HG03521 (cell line): ENCODE measurements around the gene ABCA4.

Experiments
- ATAC-seq: cut with Tn5 transposase; IDR thresholded peaks from one replicate; pipeline ENCODE4 v1.9.1; 2021; ENCODE audit warnings: mild to moderate bottlenecking, moderate library complexity; ENCODE audit not compliant: unreplicated experiment

The ABCA4 gene

DNA sequence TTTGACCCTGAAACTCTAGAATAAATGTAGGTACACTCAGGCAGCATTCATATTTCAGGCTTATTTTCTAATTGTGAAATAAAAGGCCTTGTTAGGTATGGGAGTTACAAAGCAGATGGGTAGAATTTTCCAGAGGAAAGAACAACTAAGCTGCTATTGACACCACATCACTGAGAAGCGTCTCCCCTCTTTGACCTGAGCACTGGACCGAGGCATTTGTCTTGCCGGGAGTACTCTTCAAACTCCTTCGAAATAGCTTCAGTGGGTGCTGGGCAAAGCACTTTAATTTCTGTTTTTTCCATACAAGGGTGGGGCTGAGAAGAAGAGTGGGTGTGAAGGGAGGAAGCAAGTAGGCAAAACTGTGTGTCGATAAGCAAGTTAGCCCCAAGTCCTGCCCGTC, 36.4 kb downstream of the ABCA4 start:
- no peak for ATAC-seq

DNA sequence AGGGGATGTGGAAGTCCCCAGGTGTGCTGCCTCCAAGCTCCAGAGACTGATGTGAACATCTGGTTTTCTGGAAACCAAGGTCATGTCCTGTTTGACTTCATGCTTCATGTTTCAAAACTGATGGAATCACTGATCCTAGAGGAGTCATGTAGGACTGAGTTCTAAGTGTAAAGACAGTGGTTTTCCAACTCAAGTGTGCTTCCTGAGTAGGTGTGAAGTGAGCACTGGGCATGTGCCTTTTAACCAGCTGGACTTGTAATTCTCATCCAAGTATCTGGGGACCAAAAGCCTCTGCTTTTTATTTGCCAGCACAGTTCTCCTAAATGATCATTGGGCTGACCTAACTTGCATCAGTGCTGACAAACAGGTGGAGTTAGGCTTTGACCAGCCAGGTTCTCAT, 36.9 kb downstream of the ABCA4 start:
- no peak for ATAC-seq

DNA sequence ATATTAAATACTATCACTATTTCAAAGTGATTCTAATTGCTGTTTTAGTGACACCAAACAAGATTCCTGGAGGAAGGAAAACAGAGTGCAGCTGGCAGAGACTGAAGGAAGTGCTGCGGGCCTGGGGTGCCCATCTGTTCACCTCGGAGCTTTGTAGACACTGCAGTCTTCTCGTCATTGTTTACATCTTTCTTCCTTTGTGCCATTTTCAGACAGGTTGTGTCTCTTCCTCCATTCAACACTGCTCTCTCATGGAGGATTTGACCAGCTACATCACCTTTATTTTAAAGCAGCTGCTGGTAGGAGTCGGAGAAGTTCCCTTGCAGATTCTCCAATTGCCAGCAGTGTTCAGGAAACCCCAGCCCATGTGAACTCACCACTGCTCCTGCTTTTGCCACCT, 37.3 kb downstream of the ABCA4 start:
- ATAC-seq: no peak

- ATAC-seq: no peak
Observed at GRCh38 chr1:94081566-94082344, 39.2 kb downstream of the ABCA4 start.

DNA sequence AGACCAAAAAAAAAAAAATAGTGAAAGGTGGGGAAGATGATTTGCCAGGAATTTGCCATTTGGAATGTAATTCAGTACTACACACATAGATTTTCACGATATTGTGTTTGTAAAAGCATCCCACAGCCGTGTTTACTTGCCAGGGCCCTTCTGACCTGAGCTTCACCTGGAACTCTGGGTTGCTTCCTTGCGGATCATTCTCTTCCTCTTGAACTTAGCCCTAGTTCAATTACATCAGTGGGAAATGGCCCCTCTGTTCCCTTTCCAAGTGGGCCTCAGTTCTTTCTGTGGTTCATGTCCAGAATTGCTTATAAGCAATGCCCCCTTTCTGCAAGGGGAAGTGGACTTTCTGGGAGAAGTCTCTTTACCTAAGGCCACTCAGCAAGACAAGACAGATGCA, 41.0 kb downstream of the ABCA4 start:
- ATAC-seq: no peak

- ATAC-seq: no peak
Observed at GRCh38 chr1:94079080-94079940, 41.6 kb downstream of the ABCA4 start.

- ATAC-seq: no peak
Observed at GRCh38 chr1:94072840-94073522, 48.0 kb downstream of the ABCA4 start.

- ATAC-seq: no peak
Observed at GRCh38 chr1:94071976-94072375, 49.0 kb downstream of the ABCA4 start.

DNA sequence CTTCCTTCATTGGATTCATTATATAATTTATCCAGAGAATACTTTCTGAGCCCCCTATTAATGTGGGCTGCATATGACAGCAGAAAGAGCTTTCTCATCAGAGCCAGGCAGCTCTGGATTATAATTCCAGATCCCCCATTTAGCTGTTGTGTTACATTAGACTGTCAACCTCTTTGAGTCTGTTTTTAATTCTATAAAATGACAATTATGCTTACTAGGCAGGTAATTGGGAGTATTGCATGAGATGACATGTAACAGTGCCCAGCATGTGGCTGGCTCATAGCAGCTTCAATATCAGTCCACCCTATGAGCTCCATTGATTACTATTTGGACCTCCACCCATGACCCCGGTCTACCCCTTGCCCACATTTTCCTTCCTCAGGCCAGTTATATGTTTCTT, 49.6 kb downstream of the ABCA4 start:
- no peak for ATAC-seq

DNA sequence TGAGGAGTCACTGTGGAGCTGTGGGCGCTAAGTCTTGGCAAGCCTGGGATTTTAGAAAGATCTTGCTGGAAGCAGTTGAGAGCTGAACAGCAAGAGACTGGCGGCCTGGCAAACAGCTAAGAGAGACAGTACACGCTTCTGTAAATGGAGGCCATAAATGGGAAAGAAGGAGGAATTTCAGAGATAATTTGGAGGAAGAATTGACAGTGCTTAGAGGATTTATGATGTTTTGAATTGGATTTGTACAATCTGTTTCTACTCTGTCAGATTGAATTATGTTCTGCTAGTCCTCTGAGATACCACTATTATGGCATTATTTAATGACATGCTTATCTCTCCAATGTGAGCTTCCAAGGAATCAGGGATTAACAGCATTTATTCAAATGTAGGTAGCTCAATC, 50.1 kb downstream of the ABCA4 start:
- ATAC-seq: no peak

DNA sequence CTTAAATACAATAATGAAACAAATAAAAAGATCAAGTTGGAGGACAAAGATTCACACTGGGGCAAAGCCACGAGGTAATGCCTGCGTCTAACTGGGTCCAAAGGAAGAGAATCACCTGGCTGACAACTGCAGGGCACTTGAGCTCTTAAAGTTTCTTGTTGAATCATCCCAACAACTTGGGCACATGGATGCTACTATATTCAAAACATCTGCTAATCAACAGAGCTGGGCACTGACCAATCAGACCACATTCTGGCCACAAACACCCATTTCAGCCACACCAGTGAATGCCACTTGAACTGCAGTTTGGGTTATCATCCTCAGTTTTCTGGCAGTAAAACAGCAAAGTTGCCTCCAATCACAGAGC, 51.0 kb downstream of the ABCA4 start:
- no peak for ATAC-seq

DNA sequence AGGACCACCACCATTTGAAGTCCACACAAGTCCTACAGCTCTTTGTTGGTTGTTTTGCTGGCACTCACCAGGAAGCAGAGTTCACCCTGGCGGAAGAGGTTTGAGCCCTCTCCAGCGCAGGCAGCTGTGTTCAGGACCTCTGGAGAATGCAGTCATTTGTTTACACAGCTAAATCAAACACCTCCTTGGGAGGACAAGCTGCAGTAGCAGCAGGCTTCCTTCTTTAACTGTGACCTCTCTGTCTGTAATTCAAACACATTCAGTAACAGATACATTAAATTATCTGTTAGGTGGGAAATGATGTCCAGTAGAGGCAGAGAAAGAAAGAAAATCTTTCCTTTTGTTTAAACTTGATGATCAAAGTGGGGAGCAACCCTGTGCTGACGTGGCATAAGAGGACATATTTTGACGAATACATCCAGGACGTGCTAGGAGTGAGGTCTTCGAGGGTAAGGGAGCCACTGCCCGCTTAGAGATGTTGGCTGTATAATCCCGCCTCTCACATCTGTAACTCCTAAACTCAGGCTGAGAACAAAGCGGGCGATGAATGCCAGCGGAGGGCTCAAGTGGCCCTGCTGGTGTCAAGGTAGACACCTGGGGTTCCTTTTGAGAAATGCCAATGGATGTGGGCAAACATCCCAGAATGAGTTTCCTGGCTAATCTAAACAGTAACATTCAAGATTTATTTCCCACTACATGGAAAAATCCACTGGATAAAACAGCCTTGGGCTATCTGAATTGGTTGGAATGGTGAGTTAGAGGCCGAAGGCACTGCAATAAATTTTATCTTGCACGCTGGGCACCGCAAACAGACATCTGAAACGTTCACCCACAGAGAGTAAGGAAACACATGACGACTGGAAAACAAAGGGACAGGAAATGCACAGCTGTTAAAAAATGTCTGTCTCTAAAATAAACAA, 51.7 kb downstream of the ABCA4 start:
- ATAC-seq: no peak

DNA sequence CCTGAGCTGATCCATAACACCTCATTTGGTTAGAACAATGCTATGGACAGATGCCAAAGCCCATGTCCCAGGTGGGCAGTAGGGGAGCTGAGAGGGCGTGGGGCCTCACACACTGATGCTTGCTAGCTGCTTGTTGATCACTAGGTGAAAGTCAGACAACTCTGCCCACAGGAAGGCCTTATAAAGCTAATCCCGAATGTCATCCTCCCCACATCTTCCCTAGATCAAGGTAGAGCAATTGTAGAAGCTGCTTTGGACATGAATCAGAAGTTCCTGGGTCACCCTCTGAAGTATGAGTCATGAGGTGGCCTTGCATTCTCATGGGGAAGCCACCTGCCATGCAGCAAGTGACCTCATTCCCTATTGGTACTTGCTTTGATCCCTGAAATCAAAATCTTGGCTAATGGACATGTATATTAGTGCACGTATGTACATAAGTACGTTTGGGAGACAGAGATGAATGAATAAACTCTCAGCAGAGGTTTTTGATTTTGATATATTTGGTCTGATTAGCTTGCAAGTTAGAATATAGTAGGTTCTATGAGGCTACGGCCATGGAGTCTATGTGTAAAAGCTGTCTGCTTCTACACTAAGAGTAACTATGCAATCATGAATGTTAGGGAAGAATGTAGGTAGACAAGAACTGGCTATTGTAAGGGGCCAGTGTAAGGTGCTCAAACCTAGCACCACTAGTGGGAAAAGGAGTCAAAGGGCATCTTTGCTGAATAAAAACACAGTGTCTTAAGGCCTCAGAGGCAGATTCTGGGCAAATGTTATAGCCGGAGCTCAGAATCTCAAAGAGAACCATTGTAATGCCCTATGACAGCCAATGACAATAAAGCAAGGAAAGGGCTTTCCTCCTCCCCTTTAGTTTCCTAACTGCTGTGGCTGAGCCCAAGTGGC, 52.6 kb downstream of the ABCA4 start:
- ATAC-seq: no peak

DNA sequence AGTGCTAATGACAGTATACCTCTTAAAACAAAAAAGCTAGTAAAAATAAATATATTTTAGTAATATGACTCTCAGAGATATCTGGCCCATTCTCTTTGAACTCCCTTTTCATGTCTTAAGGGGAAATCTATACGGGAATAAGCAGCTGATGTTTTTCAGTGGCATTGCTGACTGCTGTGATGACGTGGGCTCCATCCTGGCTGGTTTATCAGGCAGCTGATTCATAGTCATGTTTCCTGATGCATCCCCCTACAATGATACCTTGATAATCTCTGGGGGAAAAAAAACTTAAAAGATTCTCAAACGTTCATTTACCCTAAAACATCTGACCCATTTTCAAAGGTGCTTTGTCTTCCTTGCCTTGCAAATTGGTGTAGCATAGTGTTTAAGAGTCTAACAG, 53.8 kb downstream of the ABCA4 start:
- ATAC-seq: no peak

- no peak for ATAC-seq
Observed at GRCh38 chr1:94063379-94063778, 57.6 kb downstream of the ABCA4 start.

- ATAC-seq: peak; percentile 75
Observed at GRCh38 chr1:94061513-94062443, 59.2 kb downstream of the ABCA4 start.

DNA sequence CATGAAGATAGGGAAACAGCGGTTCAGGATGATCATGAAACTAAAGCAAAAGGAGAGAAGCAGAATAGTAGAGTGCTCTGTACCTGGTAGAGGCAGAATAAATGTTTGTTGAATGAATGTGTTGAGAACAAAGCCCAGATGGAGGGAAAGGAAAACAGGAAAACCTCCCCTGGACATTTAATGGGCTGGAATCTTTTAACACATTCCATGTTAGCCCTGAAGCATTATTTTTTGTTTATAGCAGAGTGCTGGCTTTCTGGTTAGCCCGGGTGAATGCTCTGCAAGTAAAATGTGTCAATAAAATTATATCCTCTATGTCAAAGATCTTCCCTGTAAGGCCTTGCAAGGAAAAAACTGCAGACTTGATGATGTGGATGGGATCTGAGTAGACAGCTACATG, 60.2 kb downstream of the ABCA4 start:
- no peak for ATAC-seq

DNA sequence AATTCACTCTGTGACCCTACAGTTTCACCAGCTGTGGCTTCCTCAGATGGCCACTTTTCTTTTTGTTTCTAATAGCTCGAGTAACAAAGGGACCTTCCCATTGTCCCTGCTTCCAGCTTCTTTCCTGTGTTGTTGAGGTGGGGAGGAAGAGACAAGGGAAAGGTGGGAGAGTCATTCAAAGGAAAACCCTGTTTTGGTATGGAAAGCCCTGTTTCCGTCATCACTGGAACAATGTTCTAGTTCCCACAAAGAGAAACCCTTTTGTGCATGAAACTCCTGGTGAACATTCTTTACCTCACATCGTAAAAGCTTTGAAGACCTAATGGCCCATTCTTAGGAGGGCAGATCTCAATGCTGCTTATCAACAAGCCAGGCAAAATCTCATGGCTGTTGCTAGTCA, 62.2 kb downstream of the ABCA4 start:
- no peak for ATAC-seq

GRCh38 chr1:94056996-94057395, 64.0 kb downstream of the ABCA4 start:
- ATAC-seq: no peak
